ENCODE results near the gene CDK6. TPM values are rescaled to one million over a fixed set of nuclear protein-coding genes. Genes with fewer than 3 reads are reported as not detected.

Gene CDK6
- total RNA-seq, 4 donors from 2014 or later, result 1.2 to 6.9 (median 2.6) TPM

DNA sequence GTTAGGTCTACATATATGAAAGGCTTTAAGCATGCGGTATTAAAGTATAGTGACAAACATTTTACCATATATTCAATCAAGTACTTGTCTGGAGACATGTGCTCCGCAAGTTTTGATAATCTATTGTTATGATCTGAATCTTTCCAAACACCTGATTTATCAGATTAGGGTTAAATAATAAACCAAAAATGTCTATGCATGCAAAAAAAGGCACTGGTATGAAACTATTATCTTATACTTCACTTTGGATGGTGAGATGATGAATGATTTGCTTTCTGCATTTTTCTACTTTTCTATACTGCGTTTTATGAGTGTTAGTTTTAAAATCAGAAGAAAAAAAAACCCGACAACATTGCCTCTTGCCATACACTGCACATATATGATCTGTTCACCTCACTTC, 208.4 kb downstream of the CDK6 start:
- Histone ChIP-seq H3K27ac (no peak overlapping the region), H3K27me3 (no peaks in the 10 kb centered on the region), H3K4me1 (peaks cover 2 to 6% of the 10 kb centered on the region in 2 donors), H3K9me3 (no peaks in the 10 kb centered on the region), H3K36me3 (no peaks in the 10 kb centered on the region), H3K4me3 (no peak overlapping the region)
- intact Hi-C loops (cut with DNase I; ENCODE audit: low total_unique reads), result no loop called here
- DNase-seq (no peak), ATAC-seq (no peak)
- no peak for TF ChIP-seq CTCF (IDR thresholded peaks at IDR 0.05 in 4 of 5, conservative IDR thresholded peaks at IDR 0.05 in 1 of 5)
- TF ChIP-seq POLR2A (IDR thresholded peaks at IDR 0.05), result no peak
- in situ Hi-C loops (cut with MboI; ENCODE audit: low sequenced_read_pairs in 4 of 4), result loop anchor here in 3 of 4 donors (5.0 to 10.0 kb wide), 3 partner anchors 204 to 427 kb away; partner anchors contain the start of gene CDK6 (in 1 of the 3)

DNA sequence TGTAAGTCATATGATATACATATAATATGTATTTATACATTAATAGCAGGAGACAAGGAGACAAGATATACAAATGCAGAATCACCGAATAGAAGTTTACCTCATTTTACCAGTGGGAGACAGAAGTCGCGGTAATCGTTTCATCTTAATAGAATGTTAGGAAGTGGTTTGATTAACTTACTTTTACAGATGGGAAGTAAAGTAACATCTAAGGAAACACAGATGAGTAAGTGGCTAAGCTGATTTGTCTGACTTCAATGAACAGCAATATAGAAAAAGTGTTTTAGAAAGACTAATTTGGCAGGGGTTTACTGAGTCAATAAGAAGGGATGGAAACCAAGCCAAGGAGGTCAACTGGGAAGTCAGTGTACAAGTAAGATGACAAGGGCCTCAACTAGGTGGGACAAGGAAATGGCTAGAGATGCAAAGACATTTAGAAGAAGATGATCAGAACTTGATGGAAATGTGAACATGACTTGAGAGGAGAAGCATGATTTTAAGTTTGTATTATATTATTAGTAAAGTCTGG, 210.0 kb downstream of the CDK6 start:
- ATAC-seq (no peak), DNase-seq (no peak)
- no peaks in the 10 kb centered on the region for H3K27me3 ChIP-seq
- H3K4me1 ChIP-seq, result no peaks in the 10 kb centered on the region
- intact Hi-C loops (cut with DNase I; ENCODE audit: low total_unique reads) (no loop called here), in situ Hi-C loops (cut with MboI; ENCODE audit: low sequenced_read_pairs in 4 of 4) (loop anchor here in 3 of 4 donors (5.0 to 10.0 kb wide), 3 partner anchors 206 to 428 kb away; partner anchors contain the start of gene CDK6 (in 1 of the 3))
- no peaks in the 10 kb centered on the region for H3K9me3 ChIP-seq
- H3K4me3 ChIP-seq, result no peak overlapping the region
- TF ChIP-seq POLR2A (IDR thresholded peaks at IDR 0.05) (no peak), CTCF (IDR thresholded peaks at IDR 0.05 in 4 of 5, conservative IDR thresholded peaks at IDR 0.05 in 1 of 5) (no peak)
- H3K27ac ChIP-seq, result no peak overlapping the region
- no peaks in the 10 kb centered on the region for H3K36me3 ChIP-seq

DNA sequence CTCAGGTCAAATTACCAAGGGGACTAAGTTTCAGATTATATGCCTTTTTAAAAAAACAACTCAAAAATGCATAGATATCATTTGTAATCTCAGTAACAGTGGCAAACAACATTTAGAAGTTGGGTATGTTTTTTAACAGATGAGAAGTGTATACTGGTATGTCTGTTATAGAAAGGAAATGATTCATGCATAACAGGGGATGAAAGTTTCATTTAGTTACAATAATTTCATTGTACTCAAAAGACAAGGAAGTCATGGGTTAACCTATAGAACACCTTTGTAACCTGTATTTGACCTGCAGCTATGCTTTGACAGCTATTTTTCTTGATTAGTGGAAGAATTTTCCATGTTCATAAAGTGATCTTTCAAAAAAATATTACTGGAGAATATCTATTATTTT, 210.8 kb downstream of the CDK6 start:
- ATAC-seq, result no peak
- in situ Hi-C loops (cut with MboI; ENCODE audit: low sequenced_read_pairs in 4 of 4), result loop anchor here in 3 of 4 donors (5.0 to 10.0 kb wide), 3 partner anchors 207 to 429 kb away; partner anchors contain the start of gene CDK6 (in 1 of the 3)

DNA sequence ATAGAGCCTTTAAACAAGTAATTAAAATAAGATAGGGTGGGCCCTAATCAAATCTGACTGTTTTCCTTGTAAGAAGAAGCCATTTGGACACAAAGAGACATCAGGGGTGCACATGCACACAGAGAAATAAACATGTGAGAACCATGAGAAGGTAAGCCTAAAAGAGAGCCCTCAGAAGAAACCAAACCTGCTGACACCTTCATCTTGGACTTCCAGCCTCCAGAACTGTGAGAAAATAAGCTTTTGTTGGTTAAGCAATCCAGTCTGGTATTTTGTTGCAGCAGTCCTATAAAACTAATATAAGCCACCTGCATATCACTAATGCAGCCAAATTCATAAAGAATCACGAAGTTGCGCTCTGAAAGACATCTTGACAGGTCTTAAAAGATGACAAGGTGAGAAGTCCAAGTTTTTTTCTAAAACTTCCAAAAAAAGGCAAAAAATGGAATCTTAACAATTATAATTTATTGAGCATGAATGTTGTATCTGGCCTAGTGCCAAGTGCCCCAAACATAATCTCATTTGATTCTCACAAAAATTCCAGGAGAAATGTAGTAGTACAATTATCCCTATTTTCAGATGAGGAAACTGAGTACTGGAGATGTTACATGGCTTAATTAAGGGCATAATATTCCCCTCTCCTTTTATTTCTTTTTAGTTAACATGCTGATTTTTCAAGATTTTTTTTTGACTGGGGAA, 211.9 kb downstream of the CDK6 start:
- intact Hi-C loops (cut with DNase I; ENCODE audit: low total_unique reads) (loop anchor here (5.0 kb wide), 1 partner anchor 208 kb away; no protein-coding TSS in a partner anchor), in situ Hi-C loops (cut with MboI; ENCODE audit: low sequenced_read_pairs in 4 of 4) (loop anchor here in 3 of 4 donors (10.0 to 25.0 kb wide), 4 partner anchors 210 to 438 kb away; partner anchors contain the start of gene CDK6 (in 2 of the 3))
- Histone ChIP-seq H3K4me1 (peaks cover 0 to 3% of the 10 kb centered on the region in 2 donors), H3K4me3 (no peak overlapping the region), H3K9me3 (no peaks in the 10 kb centered on the region), H3K27me3 (no peaks in the 10 kb centered on the region), H3K27ac (no peak overlapping the region), H3K36me3 (no peaks in the 10 kb centered on the region)
- TF ChIP-seq CTCF (IDR thresholded peaks at IDR 0.05 in 4 of 5, conservative IDR thresholded peaks at IDR 0.05 in 1 of 5), result no peak
- TF ChIP-seq POLR2A (IDR thresholded peaks at IDR 0.05), result no peak
- no peak for DNase-seq
- ATAC-seq, result no peak

More for the DNA sequence above, 210.8 kb downstream of the CDK6 start:
- Histone ChIP-seq H3K27ac (no peak overlapping the region), H3K4me1 (peaks cover 0 to 3% of the 10 kb centered on the region in 2 donors), H3K9me3 (no peaks in the 10 kb centered on the region), H3K27me3 (no peaks in the 10 kb centered on the region), H3K36me3 (no peaks in the 10 kb centered on the region), H3K4me3 (no peak overlapping the region)
- no peak for DNase-seq
- TF ChIP-seq POLR2A (IDR thresholded peaks at IDR 0.05) (no peak), CTCF (IDR thresholded peaks at IDR 0.05 in 4 of 5, conservative IDR thresholded peaks at IDR 0.05 in 1 of 5) (no peak)
- intact Hi-C loops (cut with DNase I; ENCODE audit: low total_unique reads), result no loop called here
